Measurements from ENCODE around the gene ADH4. TPM values are rescaled to one million over a fixed set of nuclear protein-coding genes. Genes with fewer than 3 reads are reported as not detected.
A peak's percentile ranks its signal among the peaks of the same experiment; 100 is the strongest.

Gene ADH4
- total and polyA plus RNA-seq, 2 experiments from 2014 or later: not detected

DNA sequence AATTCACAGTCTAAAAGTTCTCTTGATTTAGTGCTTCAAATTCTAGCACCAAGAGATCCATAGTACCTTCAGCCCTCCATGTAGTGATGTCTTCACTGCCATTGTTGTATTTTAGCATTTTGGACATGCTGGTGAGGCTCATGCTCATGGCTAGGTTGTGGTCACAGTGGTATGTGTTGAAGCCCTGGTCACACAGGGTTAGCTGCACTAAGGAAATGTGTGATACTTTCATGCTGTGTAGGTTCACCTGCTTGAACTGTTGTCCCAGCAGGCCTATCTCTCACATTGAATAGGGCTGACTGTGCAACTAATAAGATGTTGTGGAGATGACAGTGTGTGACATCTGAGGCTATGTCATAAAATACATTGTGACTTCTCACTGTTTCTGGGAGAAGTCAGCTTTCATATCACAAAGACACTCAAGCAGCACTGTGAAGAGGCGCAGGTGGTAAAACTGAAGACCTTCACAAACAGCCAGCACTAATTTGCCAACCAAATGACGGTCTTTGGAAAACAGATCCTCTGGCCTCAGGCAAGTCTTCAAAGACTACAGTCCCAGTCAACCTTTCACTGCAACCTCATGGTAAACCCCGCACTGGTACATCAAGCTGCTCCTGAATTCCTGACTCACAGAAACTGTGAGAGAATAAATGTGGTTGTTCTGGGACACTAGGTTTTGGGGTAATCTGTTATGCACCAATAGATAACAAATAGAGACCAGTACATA lies 17.4 kb upstream of the ADH4 start:
- H3K27me3 Mint-ChIP-seq (ENCODE audit: insufficient read depth, low read depth, poor library complexity): no peaks in the 10 kb centered on the region
- no peaks in the 10 kb centered on the region for H3K4me1 ChIP-seq (ENCODE audit: insufficient read depth)
- no peak for TF ChIP-seq POLR2AphosphoS5 (IDR thresholded peaks at IDR 0.05; ENCODE audit: low read depth)
- no peak for TF ChIP-seq NANOG (IDR thresholded peaks at IDR 0.05; ENCODE audit: borderline replicate concordance)
- TF ChIP-seq STAT1 (IDR thresholded peaks at IDR 0.05; ENCODE audit: unreplicated experiment): no peak
- peaks cover 12% of the 10 kb centered on the region; the same call in 1 of the 2 replicates for H3K9me2 ChIP-seq (ENCODE audit: insufficient read depth)
- no peaks in the 10 kb centered on the region for H4K20me1 ChIP-seq (replicated peaks; ENCODE audit: insufficient read depth)
- no peak overlapping the region for H3K27ac Mint-ChIP-seq
- DNase-seq (ENCODE audit: low spot score) (no peak), ATAC-seq (no peak)
- H3K27me3 ChIP-seq (ENCODE audit: insufficient read depth): no peaks in the 10 kb centered on the region
- H3K79me2 ChIP-seq (replicated peaks; ENCODE audit: insufficient read depth): no peaks in the 10 kb centered on the region
- no peaks in the 10 kb centered on the region for H3F3A ChIP-seq (replicated peaks; ENCODE audit: low read depth)
- H3K27ac ChIP-seq (ENCODE audit: low read depth): no peak overlapping the region
- H3K4me2 ChIP-seq: no peak overlapping the region
- H3K36me3 ChIP-seq (ENCODE audit: insufficient read depth): no peaks in the 10 kb centered on the region
- no peak overlapping the region for H3K4me3 ChIP-seq
- peaks cover 3% of the 10 kb centered on the region; the same call in 2 of the 3 replicates for H3K9me3 Mint-ChIP-seq
- H3K4me1 Mint-ChIP-seq: no peaks in the 10 kb centered on the region
- no peak overlapping the region for H2AFZ ChIP-seq
- H3K36me3 Mint-ChIP-seq (ENCODE audit: low read depth): no peaks in the 10 kb centered on the region
- no peak overlapping the region for H3K4me3 Mint-ChIP-seq

DNA sequence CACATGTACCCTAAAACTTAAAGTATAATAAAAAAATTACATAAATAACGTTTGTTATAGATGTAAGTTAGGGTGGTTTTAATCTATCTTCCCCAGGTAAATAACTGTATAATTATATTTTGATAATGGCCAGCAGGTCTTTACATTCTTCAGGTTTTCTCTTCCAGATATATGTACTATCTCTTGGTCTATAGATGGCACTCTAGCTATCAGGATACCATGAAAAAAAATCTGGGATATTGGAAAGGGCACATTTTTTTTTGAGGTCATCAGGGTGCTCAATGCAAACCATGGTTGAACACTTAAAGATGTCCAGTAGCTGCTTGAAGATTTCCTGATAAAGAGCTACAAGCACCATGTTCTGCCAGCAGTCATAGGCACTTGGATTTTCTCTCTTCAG lies 15.6 kb upstream of the ADH4 start:
- H3K4me1 Mint-ChIP-seq: no peaks in the 10 kb centered on the region
- Histone ChIP-seq H3K4me3 (no peak overlapping the region), H3K4me2 (no peak overlapping the region), H3F3A (replicated peaks; ENCODE audit: low read depth) (no peaks in the 10 kb centered on the region), H3K27me3 (ENCODE audit: insufficient read depth) (no peaks in the 10 kb centered on the region), H3K36me3 (ENCODE audit: insufficient read depth) (no peaks in the 10 kb centered on the region), H3K27ac (ENCODE audit: low read depth) (no peak overlapping the region), H3K79me2 (replicated peaks; ENCODE audit: insufficient read depth) (no peaks in the 10 kb centered on the region), H3K9me2 (ENCODE audit: insufficient read depth) (peaks cover 2% of the 10 kb centered on the region; the same call in 1 of the 2 replicates), H3K4me1 (ENCODE audit: insufficient read depth) (no peaks in the 10 kb centered on the region), H2AFZ (no peak overlapping the region), H4K20me1 (replicated peaks; ENCODE audit: insufficient read depth) (no peaks in the 10 kb centered on the region)
- no peak overlapping the region for H3K27ac Mint-ChIP-seq
- H3K9me3 Mint-ChIP-seq: no peaks in the 10 kb centered on the region
- H3K4me3 Mint-ChIP-seq: no peak overlapping the region
- H3K27me3 Mint-ChIP-seq (ENCODE audit: insufficient read depth, low read depth, poor library complexity): no peaks in the 10 kb centered on the region
- TF ChIP-seq, protein P1, sequence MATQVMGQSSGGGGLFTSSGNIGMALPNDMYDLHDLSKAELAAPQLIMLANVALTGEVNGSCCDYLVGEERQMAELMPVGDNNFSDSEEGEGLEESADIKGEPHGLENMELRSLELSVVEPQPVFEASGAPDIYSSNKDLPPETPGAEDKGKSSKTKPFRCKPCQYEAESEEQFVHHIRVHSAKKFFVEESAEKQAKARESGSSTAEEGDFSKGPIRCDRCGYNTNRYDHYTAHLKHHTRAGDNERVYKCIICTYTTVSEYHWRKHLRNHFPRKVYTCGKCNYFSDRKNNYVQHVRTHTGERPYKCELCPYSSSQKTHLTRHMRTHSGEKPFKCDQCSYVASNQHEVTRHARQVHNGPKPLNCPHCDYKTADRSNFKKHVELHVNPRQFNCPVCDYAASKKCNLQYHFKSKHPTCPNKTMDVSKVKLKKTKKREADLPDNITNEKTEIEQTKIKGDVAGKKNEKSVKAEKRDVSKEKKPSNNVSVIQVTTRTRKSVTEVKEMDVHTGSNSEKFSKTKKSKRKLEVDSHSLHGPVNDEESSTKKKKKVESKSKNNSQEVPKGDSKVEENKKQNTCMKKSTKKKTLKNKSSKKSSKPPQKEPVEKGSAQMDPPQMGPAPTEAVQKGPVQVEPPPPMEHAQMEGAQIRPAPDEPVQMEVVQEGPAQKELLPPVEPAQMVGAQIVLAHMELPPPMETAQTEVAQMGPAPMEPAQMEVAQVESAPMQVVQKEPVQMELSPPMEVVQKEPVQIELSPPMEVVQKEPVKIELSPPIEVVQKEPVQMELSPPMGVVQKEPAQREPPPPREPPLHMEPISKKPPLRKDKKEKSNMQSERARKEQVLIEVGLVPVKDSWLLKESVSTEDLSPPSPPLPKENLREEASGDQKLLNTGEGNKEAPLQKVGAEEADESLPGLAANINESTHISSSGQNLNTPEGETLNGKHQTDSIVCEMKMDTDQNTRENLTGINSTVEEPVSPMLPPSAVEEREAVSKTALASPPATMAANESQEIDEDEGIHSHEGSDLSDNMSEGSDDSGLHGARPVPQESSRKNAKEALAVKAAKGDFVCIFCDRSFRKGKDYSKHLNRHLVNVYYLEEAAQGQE (IDR thresholded peaks at IDR 0.05; ENCODE audit: unreplicated experiment): no peak
- TF ChIP-seq, protein P2, sequence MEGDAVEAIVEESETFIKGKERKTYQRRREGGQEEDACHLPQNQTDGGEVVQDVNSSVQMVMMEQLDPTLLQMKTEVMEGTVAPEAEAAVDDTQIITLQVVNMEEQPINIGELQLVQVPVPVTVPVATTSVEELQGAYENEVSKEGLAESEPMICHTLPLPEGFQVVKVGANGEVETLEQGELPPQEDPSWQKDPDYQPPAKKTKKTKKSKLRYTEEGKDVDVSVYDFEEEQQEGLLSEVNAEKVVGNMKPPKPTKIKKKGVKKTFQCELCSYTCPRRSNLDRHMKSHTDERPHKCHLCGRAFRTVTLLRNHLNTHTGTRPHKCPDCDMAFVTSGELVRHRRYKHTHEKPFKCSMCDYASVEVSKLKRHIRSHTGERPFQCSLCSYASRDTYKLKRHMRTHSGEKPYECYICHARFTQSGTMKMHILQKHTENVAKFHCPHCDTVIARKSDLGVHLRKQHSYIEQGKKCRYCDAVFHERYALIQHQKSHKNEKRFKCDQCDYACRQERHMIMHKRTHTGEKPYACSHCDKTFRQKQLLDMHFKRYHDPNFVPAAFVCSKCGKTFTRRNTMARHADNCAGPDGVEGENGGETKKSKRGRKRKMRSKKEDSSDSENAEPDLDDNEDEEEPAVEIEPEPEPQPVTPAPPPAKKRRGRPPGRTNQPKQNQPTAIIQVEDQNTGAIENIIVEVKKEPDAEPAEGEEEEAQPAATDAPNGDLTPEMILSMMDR (conservative IDR thresholded peaks at IDR 0.05; ENCODE audit: low read depth in 2 of 2): peak in 1 of 2 experiments; percentile 19; a peak in 2 of 4 replicates
- no peak for DNase-seq (ENCODE audit: low spot score)
- no peak for ATAC-seq
- peaks cover under 1% of the 10 kb centered on the region; the same call in 1 of the 3 replicates for H3K36me3 Mint-ChIP-seq (ENCODE audit: low read depth)

All from GM23338 (cell line).